Caco-2 (cell line): ENCODE results near the gene NR1I3. TPM values are rescaled to one million over a fixed set of nuclear protein-coding genes. Genes with fewer than 3 reads are reported as not detected.
"Not testable (repeated sequence)": the region's sequence is repeated elsewhere in the genome, so short reads cannot be mapped to it uniquely, and the experiment has no call there.

ENCODE experiments used
- BruUV-seq: library from RNA; stranded (reverse); fragments of 400-500 nt; replicated peaks from 2 replicates; lab custom pipeline; 2021; lab: Mats Ljungman, UMichigan
- CTCF ChIA-PET: fragments of 300-600 bp; sonication (Branson Sonifier 250); formaldehyde crosslinking; loops from one replicate; lab custom pipeline; 2022; ENCODE audit warnings: antibody characterized with exemption; lab: Charles Lee
- POLR2A ChIA-PET: fragments of 300-600 bp; sonication (Branson Sonifier 250); formaldehyde crosslinking; loops from one replicate; lab custom pipeline; 2022; ENCODE audit warnings: antibody characterized with exemption; lab: Charles Lee
- DNase-seq, 2 experiments: peaks; one replicate each; pipeline versions ENCODE4 v3.0.0 to v3.0.0-alpha.2; 2020 to 2022
- H3K27me3 ChIP-seq: replicated peaks from 2 replicates; pipeline ENCODE4 v1.6.0; 2011; ENCODE audit warnings: low read length; ENCODE audit not compliant: control insufficient read depth, insufficient read depth
- H3K36me3 ChIP-seq: 2 replicates; pipeline ENCODE4 v1.5.1; 2011; ENCODE audit warnings: low read length; ENCODE audit not compliant: control insufficient read depth, insufficient read depth
- H3K4me1 ChIP-seq: fragments of 250-450 bp; sonication (Bioruptor Pico); 2 replicates; pipeline ENCODE4 v1.5.1; 2020; ENCODE audit warnings: mild to moderate bottlenecking
- H3K4me3 ChIP-seq: 2 replicates; pipeline ENCODE4 v1.5.1; 2011; ENCODE audit warnings: low read depth, mild to moderate bottlenecking, control low read depth, low read length
- H3K9me3 ChIP-seq: fragments of 250-450 bp; sonication (Bioruptor Pico); 2 replicates; pipeline ENCODE4 v1.5.1; 2020; ENCODE audit warnings: mild to moderate bottlenecking, moderate library complexity
- H3K27ac Mint-ChIP-seq: one replicate; pipeline ENCODE4 v1.8.0; 2022; ENCODE audit warnings: mixed read lengths; ENCODE audit not compliant: unreplicated experiment
- H3K27me3 Mint-ChIP-seq: one replicate; pipeline ENCODE4 v1.8.0; 2022; ENCODE audit warnings: mixed read lengths; ENCODE audit not compliant: insufficient read depth, unreplicated experiment
- H3K36me3 Mint-ChIP-seq: one replicate; pipeline ENCODE4 v1.8.0; 2022; ENCODE audit warnings: mild to moderate bottlenecking, mixed read lengths; ENCODE audit not compliant: insufficient read depth, unreplicated experiment
- H3K4me1 Mint-ChIP-seq: one replicate; pipeline ENCODE4 v1.8.0; 2022; ENCODE audit warnings: low read depth, mixed read lengths; ENCODE audit not compliant: unreplicated experiment
- H3K4me3 Mint-ChIP-seq: one replicate; pipeline ENCODE4 v1.8.0; 2022; ENCODE audit warnings: mild to moderate bottlenecking, moderate library complexity, mixed read lengths; ENCODE audit not compliant: unreplicated experiment
- H3K9me3 Mint-ChIP-seq: one replicate; pipeline ENCODE4 v1.8.0; 2022; ENCODE audit warnings: mixed read lengths; ENCODE audit not compliant: unreplicated experiment
- CTCF ChIP-seq, 2 experiments: fragments of 200-600 bp in 1 of 2; IDR thresholded peaks; 1 replicate in 1 of 2; 2 replicates in 1 of 2; pipeline versions ENCODE4 v1.5.1 to v1.8.0; 2011 to 2022; ENCODE audit warnings: antibody characterized with exemption in 1 of 2, control low read depth in 1 of 2, inconsistent platforms in 1 of 2, low read depth in 1 of 2, low read length in 1 of 2, mild to moderate bottlenecking in 1 of 2, moderate library complexity in 1 of 2; ENCODE audit not compliant: insufficient read depth in 1 of 2, severe bottlenecking in 1 of 2, unreplicated experiment in 1 of 2
- intact Hi-C: fragments of 100-400 bp; cut with micrococcal nuclease; formaldehyde crosslinking; loops from one replicate; pipeline ENCODE4 v1.10.0; 2022; ENCODE audit not compliant: unreplicated experiment
- total RNA-seq: library from RNA; stranded (reverse); gene quantifications from 2 replicates; pipeline ENCODE4 v1.2.3, GENCODE V29; 2022

Gene NR1I3
- total RNA-seq, 1 experiment from 2014 or later = not detected

GRCh38 chr1:161226320-161226711 is 11.7 kb downstream of the NR1I3 start:
- TF ChIP-seq CTCF (IDR thresholded peaks at IDR 0.05; ENCODE audit: insufficient read depth in 1 of 2, low read depth in 1 of 2, low read length in 1 of 2, severe bottlenecking in 1 of 2, unreplicated experiment in 1 of 2) = no peak
- CTCF ChIA-PET = interaction anchor here (0.8 to 3.6 kb wide), 19 partner anchors 10 to 155 kb away, joined by 3 to 44 read pairs (median 7); partner anchors contain the start of genes B4GALT3, DEDD, NDUFS2 and SDHC
- Histone ChIP-seq H3K9me3 (peaks cover 8% of the 10 kb centered on the region; the same call in 1 of the 2 replicates), H3K36me3 (peaks cover 6% of the 10 kb centered on the region), H3K27me3 (no peaks in the 10 kb centered on the region), H3K4me3 (peak overlapping the region; percentile 69), H3K4me1 (peaks cover 44% of the 10 kb centered on the region)
- POLR2A ChIA-PET = interaction anchor here (0.5 to 2.2 kb wide), 8 partner anchors 10 to 163 kb away, joined by 3 to 41 read pairs (median 14); partner anchors contain the start of genes NDUFS2, PCP4L1 and SDHC
- Mint-ChIP-seq H3K27me3 (no peaks in the 10 kb centered on the region), H3K9me3 (peaks cover 24% of the 10 kb centered on the region), H3K4me1 (peaks cover 42% of the 10 kb centered on the region), H3K27ac (peak overlapping the region; percentile 97), H3K4me3 (peak overlapping the region; percentile 99), H3K36me3 (peaks cover 64% of the 10 kb centered on the region)
- intact Hi-C loops = no loop called here
- BruUV-seq = no TSS peak
- no peak for DNase-seq

- no peaks in the 10 kb centered on the region for H3K27me3 Mint-ChIP-seq
- H3K9me3 Mint-ChIP-seq = peaks cover 24% of the 10 kb centered on the region
- H3K4me3 Mint-ChIP-seq = peak within 1 kb of the TSS; percentile 99
- TF ChIP-seq CTCF (IDR thresholded peaks at IDR 0.05; ENCODE audit: insufficient read depth in 1 of 2, low read depth in 1 of 2, low read length in 1 of 2, severe bottlenecking in 1 of 2, unreplicated experiment in 1 of 2) = peak; percentile 31 to 67
- Histone ChIP-seq H3K4me3 (peak within 1 kb of the TSS; percentile 69), H3K27me3 (no peaks in the 10 kb centered on the region), H3K36me3 (peaks cover 6% of the 10 kb centered on the region), H3K4me1 (peaks cover 48% of the 10 kb centered on the region), H3K9me3 (peaks cover 8% of the 10 kb centered on the region; the same call in 1 of the 2 replicates)
- peak; percentile 94 to 99 for DNase-seq
- ChIA-PET POLR2A (interaction anchor here (0.5 to 2.2 kb wide), 16 partner anchors 9 to 205 kb away, joined by 3 to 41 read pairs (median 6); partner anchors contain the start of genes B4GALT3, F11R, NDUFS2 and PCP4L1), CTCF (interaction anchor here (0.5 to 3.6 kb wide), 33 partner anchors 9 to 216 kb away, joined by 3 to 44 read pairs (median 5); partner anchors contain the start of genes B4GALT3, CFAP126, DEDD and F11R)
- intact Hi-C loops = loop anchor here (1.0 kb wide), 4 partner anchors 8 to 89 kb away; partner anchors contain the start of gene SDHC
- peaks cover 45% of the 10 kb centered on the region for H3K4me1 Mint-ChIP-seq
- H3K27ac Mint-ChIP-seq = peak within 1 kb of the TSS; percentile 97
- no TSS peak for BruUV-seq
- H3K36me3 Mint-ChIP-seq = peaks cover 70% of the 10 kb centered on the region
Measured at GRCh38 chr1:161225534-161226319, 12.3 kb downstream of the NR1I3 start, which contains the start of gene TOMM40L. Gene TOMM40L (plus strand): TSS chr1:161226060. CDS start chr1:161226490, 430 bp downstream.

GRCh38 chr1:161225178-161225533 is 12.8 kb downstream of the NR1I3 start:
- no peak for DNase-seq
- Mint-ChIP-seq H3K27me3 (no peaks in the 10 kb centered on the region), H3K4me3 (peak overlapping the region; percentile 99), H3K9me3 (peaks cover 24% of the 10 kb centered on the region), H3K4me1 (peaks cover 50% of the 10 kb centered on the region), H3K27ac (peak overlapping the region; percentile 97), H3K36me3 (peaks cover 70% of the 10 kb centered on the region)
- Histone ChIP-seq H3K9me3 (peaks cover 8% of the 10 kb centered on the region; the same call in 1 of the 2 replicates), H3K4me1 (peaks cover 54% of the 10 kb centered on the region), H3K36me3 (peaks cover 6% of the 10 kb centered on the region), H3K4me3 (no peak overlapping the region), H3K27me3 (no peaks in the 10 kb centered on the region)
- intact Hi-C loops = loop anchor here (1.0 kb wide), 4 partner anchors 8 to 89 kb away; partner anchors contain the start of gene SDHC
- POLR2A ChIA-PET = interaction anchor here (0.6 to 2.2 kb wide), 16 partner anchors 8 to 205 kb away, joined by 3 to 41 read pairs (median 4); partner anchors contain the start of genes B4GALT3, F11R, NDUFS2 and SDHC
- no TSS peak for BruUV-seq
- CTCF ChIA-PET = interaction anchor here (0.5 to 3.6 kb wide), 30 partner anchors 9 to 215 kb away, joined by 3 to 44 read pairs (median 6); partner anchors contain the start of genes CFAP126, F11R, NDUFS2 and PPOX
- TF ChIP-seq CTCF (IDR thresholded peaks at IDR 0.05; ENCODE audit: insufficient read depth in 1 of 2, low read depth in 1 of 2, low read length in 1 of 2, severe bottlenecking in 1 of 2, unreplicated experiment in 1 of 2) = no peak

GRCh38 chr1:161224695-161225087 is 13.3 kb downstream of the NR1I3 start:
- POLR2A ChIA-PET = interaction anchor here (0.8 to 1.6 kb wide), 5 partner anchors 14 to 89 kb away, joined by 4 to 22 read pairs (median 5); partner anchors contain the start of genes NDUFS2 and SDHC
- H3K36me3 Mint-ChIP-seq = peaks cover 72% of the 10 kb centered on the region
- H3K36me3 ChIP-seq, H3K9me3 ChIP-seq, H3K27me3 ChIP-seq, DNase-seq, H3K27me3 Mint-ChIP-seq, H3K4me3 ChIP-seq: not testable (repeated sequence)
- H3K4me3 Mint-ChIP-seq = peak overlapping the region; percentile 99
- TSS peak; percentile 88 for BruUV-seq
- H3K4me1 ChIP-seq = peaks cover 59% of the 10 kb centered on the region
- CTCF ChIA-PET = interaction anchor here (0.6 to 1.9 kb wide), 8 partner anchors 16 to 165 kb away, joined by 4 to 21 read pairs (median 6); partner anchors contain the start of genes NDUFS2 and PPOX
- peaks cover 24% of the 10 kb centered on the region for H3K9me3 Mint-ChIP-seq
- intact Hi-C loops = loop anchor here (1.0 kb wide), 4 partner anchors 7 to 90 kb away; partner anchors contain the start of gene SDHC
- H3K27ac Mint-ChIP-seq = peak overlapping the region; percentile 97
- peaks cover 55% of the 10 kb centered on the region for H3K4me1 Mint-ChIP-seq
